Measurements from ENCODE around the gene ST8SIA6.

- TF ChIP-seq CTCF (IDR thresholded peaks at IDR 0.05) (no peak), EZH2phosphoT487 (IDR thresholded peaks at IDR 0.05) (no peak), EZH2 (IDR thresholded peaks at IDR 0.05) (no peak)
These were observed 181.0 kb downstream of the ST8SIA6 start for GRCh38 chr10:17273403-17273802.
